Measurements from ENCODE around the gene LHPP.
"Not testable (repeated sequence)": the region's sequence is repeated elsewhere in the genome, so short reads cannot be mapped to it uniquely, and the experiment has no call there.

The LHPP gene

DNA sequence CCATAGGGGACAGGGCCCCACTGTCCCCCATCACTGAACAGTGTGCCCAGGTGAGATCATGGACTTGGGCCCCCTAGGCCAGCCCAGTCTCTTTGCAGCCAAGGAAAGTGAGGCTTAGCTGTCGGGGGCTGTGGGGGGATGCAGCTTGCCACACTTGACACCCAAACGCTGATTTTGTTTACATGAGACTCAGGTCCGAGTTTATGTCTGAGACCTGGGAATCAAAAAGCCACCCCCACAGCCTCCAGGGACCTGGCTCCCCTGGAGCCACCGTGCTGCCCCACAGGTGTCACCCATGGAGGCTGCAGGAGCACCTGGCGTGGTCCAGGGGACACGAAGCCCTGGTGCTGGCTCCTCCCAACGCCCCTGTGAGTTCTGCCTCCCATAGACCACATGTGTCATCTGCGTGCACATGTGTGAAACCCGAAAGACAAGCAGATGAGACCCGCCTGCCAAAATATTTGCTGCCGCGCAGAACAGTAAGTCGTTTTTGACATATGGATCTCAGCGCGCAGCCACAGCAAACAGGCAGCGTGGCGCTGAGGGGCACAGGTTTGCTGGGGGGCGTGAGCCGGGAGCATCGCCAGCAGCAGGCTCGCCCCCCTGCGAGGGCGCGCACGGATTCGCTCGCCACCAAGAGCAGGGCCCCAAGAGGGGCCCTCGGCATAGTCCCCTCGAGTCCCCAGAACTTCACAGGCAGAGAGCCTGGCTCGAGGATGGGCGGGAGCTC lies 112.3 kb downstream of the LHPP start:
- DNase-seq (ENCODE audit: low read depth in 2 of 2) = no peak

DNA sequence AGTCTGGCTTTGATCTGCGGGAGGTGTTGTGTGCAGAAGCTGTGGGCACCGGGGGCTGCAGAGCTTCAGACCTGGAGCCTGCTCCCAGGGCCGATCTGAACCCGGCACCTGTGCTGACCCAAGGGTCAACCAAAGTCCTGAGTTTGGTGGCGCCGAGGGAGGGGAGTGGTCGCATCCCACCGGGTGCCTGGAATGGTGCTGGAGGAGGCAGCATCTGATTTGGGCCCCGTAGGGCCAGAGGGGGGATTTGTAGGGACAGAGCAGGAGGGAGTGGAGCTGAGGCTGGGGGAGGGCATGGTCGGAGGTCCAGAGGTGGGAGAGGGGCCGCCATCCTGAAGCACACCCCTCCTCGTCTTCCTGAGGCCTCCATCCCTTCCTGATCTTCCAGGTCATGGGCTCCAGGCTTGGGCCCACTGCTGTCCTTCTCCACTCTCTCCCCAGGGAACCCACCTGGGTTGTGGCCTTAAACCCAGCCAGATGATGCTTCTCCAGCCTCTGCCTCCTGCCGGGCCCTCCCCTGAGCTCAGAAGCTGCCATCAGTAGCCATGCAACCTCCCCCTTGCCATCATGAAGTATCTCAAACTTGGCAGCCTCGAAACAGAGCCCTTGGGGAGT lies 112.9 kb downstream of the LHPP start:
- DNase-seq (ENCODE audit: low read depth in 2 of 2) = no peak

DNA sequence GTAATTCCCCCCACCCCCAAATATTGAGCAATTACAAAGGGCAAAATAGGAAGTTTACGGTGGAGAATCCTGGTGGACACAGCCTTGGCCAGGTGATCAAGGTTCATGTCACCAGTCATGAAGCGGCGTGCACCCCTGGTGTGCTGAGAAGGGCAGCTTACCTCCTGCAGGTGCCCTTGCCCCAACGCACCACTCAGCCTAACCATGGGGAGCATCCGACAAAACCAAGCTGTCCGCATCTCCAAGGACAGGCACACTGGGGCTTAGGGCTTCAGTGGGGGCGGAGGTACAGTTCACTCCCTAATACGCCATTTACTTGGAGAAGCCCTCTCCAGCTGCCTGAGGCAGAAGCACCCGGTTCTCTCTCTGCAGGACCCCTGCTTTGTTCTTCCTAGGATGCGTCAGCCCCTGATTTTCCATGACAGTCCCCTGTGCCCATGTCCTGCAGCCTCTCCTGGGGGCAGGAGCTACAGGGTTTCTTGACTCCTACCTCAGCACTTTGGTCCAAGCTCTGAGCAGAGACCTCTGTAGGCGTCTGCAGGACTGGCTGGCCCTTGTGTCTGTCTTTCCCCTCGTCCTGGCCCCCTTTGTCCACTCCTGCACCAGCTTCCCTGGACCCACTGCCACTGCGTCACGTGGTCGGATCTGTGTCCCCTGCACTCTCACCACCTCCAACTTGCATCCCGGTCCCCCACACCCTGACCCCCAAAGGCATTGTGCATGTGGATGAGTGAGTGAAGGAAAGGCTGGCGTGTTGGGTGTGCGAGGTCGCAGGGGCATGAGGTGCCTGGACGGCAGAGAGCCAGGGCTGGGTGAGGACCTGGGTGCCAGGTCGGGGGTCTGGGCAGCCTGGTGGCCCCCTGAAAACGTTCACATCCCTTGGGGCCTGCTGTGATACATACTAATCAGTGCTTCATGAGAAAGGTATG lies 113.7 kb downstream of the LHPP start:
- no peak for DNase-seq (ENCODE audit: low read depth in 2 of 2)

DNA sequence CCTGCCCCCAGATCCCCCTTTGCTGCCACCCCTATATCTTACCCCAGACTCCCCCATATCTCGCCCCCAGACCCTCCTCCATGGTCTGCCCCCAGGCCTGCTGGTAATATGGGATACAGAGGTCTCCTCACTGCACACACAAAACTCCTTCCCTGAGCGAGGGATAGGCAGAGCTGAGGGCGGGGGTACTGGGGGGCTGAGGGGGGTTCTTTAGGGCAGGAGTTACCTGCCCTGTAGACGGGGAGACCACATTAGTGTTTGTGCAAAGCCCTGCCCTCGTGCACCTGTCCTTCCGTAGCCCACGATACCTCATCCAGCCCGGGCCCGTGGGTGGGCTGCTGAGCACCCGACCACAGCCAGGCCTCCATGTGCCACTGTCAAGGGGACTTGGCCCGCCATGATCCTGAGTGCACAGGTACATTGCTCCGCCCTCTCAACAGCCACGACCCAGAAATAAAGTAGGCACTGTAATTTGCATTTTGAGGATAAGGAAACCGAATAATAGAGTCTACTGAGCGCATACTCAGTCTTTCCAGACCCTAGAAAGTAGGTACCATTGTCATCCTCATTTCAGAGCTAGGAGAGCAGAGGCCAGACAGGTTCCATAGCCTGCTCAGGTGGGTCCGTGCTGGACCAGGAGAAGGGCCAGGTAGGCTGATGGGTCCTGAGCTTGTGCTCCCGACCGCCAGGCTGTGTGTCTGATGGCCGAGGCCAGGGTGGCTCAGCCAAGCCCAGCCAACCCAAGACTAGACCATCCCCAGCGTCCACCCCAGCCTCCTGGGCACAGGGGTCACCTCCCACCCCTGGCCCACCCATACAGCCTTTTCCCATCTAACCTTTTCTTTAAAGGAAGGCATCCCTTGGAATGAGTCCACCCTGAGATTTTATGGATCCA lies 115.2 kb downstream of the LHPP start:
- DNase-seq (ENCODE audit: low read depth in 2 of 2) = no peak

DNA sequence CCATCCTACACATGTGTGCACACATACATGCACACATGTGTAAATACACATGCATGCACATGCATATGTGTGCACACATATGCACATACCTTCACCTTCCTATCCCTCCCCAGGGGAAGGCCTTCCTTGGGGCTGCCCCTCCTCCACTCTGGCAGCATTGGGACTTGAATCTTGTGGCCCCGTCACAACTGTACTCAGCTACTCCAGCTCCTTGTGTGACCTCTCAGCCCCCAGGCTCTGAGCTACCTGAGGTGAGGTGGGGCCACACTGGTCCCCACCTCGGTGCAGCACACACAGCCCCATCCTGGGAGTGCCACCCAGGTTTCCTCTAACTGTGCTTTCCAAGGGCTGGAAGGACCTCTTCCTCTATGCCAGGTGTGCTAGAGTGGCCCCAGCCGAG lies 116.0 kb downstream of the LHPP start:
- no peak for DNase-seq (ENCODE audit: low read depth in 2 of 2)

DNA sequence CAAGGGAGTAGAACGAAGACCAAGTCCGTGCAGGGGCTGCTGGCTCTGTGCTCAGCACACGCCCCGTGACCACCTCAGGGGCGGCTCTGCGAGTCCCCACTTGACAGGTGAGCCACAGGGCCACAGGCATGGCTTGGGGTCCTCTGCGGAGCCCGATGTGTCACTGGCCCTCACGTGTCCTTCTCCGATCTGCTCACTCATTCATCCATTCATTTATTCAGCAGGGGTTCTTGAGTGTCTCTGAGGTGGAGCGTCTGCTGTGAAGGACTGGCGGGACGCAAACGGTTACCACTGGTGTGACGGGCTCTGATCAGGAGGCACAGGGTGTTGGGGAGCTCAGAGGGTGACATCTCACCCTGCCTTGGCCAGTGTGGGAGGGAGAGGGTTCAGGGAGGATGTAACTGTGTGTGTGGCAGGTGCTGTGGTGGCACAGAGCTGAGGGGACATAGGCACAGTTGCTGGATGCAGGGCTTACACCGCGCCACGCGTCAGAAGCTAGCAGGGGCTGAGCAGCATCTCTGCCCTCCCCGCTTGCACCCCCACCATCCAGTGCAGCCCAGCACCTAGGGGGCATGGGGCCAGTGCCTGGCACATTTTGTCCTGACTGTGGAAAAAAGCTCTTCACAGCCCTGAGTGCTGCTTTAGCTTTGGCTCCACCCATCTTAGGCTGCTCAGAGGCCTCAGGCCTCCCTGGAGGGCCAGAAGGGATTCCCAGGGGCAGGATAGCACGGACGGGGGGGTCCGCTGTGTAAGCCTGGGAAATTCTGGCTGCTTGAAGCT lies 116.8 kb downstream of the LHPP start:
- no peak for DNase-seq (ENCODE audit: low read depth in 2 of 2)

DNA sequence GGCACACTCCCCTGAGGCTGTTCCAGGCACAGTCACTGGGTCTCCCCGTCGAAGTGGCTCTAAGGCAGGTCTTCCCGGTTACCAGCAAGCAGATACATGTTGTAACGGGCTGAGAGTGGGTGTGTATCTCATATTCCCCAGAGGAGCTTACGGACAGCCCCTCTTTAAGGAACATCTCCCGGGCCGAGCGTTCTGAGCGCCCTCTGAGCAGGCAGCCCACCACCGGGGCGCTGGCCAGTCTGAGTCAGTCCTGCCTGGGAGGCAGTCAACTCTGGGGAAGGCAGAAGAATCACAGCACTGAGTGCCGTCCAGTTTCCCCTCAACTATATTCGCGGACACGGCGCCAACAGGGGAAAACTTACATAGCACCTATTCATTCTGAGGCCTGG lies 117.4 kb downstream of the LHPP start:
- DNase-seq (ENCODE audit: low read depth in 2 of 2) = no peak

DNA sequence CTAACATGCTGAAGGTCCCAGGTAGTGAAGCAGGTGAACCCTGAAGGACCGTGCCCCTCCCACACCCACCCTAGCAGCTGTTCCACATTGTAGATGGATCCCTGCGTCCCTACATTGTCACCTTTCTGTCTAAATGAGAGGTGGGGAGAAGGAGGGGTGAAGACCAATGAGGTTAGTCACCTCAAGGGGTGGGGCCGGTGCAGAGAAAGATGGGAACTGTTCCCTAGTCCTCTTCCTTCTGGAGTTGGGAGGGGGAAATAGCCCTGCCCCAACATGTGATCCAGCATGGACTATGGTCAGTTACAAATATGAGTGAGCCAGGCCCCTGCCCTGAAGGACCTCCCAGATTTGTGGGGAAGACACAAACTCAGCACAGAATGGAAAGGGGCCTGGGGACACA lies 124.5 kb downstream of the LHPP start:
- no peak for DNase-seq (ENCODE audit: low read depth in 2 of 2)

DNA sequence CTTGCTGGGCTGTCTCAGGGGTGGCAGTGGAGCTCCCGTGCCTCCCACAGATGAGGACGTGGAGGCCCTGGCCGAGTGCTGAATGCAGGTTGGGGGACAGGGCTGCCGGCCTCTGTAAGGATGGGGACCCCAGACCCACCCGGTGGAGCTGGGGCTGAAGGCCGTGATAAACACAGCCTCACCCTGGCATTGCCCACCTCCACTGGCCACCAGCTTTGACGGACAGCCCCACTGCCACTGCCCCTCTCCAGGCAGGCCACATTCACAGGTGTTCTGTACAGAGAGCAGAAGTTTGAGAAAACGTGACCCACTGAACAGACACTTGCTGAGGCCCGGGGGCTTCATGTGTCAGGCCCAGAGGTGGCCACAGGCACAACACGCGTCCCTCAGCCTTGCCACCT lies 126.2 kb downstream of the LHPP start:
- DNase-seq (ENCODE audit: low read depth in 2 of 2) = no peak

DNA sequence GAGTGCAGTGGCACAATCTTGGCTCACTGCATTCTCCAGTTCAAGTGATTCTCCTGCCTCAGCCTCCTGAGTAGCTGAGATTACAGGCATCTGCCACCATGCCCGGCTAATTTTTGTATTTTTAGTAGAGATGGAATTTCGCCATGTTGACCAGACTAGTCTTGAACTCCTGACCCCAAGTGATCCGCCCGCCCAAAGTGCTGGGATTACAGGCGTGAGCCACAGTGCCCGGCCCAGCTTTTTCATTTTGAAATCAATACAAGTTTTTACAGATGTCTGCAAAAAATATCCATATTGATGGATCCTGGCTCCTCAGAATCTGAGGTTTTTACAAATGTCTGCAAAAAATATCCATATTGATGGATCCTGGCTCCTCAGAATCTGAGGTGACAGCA lies 126.7 kb downstream of the LHPP start:
- DNase-seq (ENCODE audit: low read depth in 2 of 2) = not testable (repeated sequence)

DNA sequence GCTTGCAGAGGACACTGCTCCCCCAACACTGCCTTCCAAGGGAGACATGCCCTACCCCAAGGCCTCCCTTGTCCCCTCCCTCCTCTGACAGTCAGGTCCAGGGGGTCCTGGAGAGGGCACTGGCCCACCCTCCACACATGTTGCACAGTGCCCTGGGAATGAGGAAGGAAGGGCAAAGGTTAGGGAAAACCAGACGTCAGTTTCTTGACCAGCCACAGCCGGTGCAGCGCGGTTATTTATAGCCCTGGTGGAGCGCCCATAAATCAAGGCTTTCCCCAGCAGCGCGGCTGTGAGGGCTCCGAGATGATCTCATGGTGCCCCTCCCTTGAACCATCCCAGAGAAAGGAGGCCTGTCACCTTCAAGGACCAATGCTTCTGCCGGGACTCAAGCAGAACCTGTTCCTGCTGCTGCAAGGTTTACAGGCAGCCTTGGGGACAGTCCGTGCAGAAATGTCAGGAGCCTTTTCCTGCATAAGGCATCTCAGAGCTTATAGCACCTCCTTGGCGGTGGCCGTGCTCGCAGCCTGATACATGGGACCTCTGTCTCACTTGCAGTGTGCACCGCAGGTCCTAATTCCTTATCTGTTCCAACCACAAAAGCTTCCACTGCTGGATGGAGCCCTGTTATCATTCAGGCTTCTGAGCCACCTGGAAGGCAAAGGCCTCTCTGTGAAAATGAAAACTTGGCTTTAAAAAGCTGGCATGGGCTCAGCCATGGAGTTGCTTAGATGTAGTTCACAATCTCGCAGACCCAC lies 127.3 kb downstream of the LHPP start:
- DNase-seq (ENCODE audit: low read depth in 2 of 2) = no peak

DNA sequence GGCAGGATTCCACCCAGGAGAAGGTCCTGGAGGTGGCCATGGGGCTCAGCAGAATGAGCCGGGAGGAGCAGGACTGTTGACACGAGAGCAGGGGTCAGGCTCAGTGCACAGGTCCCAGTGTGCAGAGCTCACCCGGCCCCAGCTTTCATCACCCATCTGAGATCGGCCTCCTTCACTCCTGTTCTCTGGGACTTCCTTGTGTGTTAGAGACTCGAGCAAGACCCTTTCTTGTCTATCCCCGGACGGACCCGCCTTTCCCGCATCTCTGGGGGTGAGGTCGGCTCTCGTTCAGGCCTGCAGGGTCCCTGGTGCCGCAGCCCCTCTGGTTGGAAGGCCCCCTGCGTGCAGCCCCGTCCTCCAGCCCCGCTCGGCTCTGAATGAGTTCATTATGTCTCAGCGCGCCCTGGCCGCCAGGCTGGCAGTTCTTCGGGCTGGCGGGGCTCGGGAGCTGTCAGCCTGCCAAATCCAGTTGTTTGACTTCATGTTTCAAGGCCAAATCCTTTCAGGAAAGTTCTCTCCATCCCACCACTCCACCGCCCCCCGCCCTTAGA lies 127.9 kb downstream of the LHPP start:
- no peak for DNase-seq (ENCODE audit: low read depth in 2 of 2)

DNA sequence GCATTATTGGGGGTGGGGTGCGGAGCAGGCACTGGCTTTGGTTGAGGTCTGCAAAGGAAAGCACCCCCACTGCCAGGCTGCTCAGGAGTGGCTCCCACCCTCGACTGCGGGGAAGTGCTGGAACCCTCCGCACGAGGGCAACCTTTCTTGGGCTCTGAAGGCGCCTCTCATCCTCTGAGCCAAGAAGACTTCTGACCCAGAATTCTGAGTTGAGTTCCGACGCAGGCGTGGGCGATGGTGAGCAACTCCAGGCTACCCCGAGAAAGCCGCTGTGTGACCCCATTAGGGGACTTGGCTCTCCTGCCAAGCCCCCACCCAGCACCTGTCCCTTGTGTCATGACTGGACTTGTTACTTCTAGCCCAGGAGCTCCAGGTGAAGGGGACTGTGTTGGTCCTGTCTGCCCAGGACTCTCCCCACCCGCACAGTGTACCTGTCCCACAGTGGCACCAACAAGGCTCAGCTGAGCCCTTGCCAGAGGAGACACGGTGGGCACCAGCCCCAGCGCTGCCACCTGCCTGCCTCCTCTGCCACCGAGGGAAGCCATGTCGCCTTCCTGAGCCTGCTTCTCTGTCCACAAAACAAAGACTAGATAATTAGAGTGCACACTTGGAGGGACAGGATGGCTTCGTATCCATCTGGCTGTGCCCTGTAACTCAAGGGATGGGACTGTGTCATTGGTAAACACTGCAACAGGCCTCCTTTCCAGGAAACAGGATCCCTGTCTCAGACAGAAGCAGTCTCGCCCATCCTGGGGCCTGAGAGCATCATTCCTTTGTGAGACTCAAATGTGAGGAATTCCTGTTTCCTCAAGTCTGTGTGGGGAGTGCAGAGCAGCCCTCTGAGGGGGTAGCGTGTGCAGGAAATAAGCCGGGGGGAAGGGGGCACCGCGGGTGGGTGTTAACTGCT lies 128.8 kb downstream of the LHPP start:
- no peak for DNase-seq (ENCODE audit: low read depth in 2 of 2)

DNA sequence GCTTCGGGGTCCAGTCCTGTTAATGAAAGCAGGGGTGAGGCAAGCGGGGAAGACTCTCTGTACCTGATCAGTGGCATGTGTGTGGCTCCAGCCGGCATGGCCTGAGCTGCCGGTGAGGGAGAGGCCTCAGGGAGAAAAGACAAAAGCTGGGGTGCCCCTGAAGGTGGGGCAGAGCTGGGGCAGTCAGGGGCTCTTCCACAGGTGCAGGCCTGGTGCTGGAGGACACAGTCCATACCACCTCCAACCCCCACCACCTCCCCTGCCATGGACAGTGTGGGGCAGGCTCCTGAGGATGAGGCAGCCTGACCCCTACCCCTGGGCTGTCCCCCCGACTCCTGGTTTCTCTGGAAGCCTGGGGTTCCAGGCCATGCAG lies 129.5 kb downstream of the LHPP start:
- DNase-seq (ENCODE audit: low read depth in 2 of 2) = no peak

DNA sequence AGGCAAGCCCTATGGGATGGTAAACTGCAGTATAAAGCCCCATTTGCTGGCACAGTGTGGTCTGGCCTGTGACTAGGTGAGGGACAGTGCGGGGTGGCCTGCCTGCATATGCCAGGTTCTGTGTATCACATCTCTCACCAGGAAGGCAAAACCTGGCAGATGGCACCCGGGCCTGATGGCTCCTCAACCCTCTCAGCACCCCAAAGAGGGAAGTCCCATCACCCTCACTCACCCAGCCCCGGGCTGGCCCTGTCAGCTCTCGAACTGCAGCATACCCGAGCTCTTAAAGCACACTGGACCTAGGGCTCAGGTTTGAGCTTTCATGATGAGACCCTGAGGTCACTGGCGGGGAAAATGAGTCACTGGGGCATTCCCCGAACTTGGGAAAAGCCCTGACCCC lies 130.5 kb downstream of the LHPP start:
- DNase-seq (ENCODE audit: low read depth in 2 of 2) = no peak

DNA sequence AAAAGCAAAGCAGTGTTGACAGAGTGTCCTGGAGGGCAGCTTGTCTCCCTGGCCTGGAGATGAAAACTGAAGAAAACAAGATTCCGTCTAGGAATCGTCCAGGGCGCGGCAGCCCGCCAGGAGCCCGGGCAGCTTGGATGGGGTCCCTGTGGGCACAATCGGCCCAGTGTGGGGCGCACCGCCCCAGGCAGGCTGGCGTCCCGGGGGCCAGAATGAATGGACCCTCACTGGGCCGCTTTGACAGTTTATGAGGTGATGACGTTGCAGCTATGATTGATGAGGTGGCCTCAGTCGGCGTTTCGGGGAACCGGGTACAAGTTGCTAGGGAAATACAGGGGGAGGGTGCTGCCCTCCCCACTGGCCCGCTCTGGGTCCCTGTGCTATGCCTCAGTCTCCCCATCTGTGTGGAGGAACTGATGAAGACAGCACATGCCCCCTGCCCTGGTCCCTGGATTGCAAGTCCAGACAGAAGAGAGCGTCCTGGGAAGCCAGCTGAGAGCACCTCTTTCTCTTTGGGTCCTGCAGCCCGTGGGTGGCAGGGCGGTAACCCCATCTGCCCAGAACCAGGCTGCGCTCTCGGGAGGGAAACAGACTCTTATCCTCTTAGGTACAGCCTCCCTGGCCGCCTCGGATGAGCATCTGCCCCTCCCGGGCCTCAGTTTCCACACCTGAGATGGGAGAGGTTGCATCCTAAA lies 131.3 kb downstream of the LHPP start:
- no peak for DNase-seq (ENCODE audit: low read depth in 2 of 2)

DNA sequence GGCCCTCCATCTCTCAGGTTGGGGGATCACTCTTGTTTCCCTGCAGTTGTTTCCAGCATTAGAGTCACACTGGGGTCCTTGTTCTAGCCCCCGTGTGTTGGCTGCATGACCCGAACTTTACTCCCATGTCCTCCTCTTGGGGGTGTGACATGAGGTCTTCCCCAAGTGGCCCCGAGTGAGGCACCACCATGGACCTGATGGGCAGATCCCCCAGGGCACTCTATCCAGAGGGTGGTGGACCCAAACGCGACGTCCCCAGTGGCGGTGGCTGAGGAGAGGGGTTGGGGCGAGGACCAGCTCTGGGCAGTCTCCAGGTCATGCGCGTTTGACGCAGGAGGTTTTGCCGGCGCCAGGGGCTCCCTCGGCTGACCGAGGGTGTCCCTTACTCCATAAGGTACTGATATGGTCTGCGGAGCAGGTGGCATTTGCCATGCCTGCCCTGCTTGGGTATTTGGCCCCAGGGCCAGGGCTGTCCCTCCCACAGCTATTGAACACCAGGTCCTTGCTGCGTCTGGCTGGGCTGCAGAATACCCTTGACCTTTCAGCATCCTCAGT lies 131.9 kb downstream of the LHPP start:
- DNase-seq (ENCODE audit: low read depth in 2 of 2) = no peak

DNA sequence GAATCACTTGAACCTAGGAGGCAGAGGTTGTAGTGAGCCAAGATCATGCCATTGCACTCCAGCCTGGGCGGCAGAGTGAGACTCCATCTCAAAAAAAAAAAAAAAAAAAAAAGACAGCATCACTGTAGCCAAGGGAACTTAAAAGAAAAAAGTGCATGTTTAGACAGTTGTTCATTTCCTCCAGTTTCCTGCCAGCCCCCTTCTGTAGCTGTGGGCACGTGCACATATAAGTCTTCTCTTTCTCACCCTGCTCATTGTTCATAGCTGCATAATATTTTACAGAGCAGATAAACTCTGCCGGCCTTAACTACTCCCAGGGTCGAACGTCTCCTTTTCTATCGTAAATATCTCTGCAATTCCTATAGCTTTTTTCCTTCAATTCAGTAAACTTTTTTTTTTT lies 132.6 kb downstream of the LHPP start:
- no peak for DNase-seq (ENCODE audit: low read depth in 2 of 2)

All from stimulated activated CD8-positive, alpha-beta memory T cell treated with anti-CD3 and anti-CD28 coated beads, Interleukin-2, amount 100 ng/mL, for 1 hour (primary cell).